HEK293 (cell line): ENCODE data around the gene PIK3R5.

Experiments
- CTCF ChIA-PET: fragments of 350-600 bp; formaldehyde crosslinking; extraction: SDS; loops from one replicate; lab custom pipeline; 2021; ENCODE audit warnings: antibody characterized with exemption; lab: Yijun Ruan, JAX
- POLR2A ChIA-PET: fragments of 300-600 bp; formaldehyde crosslinking; extraction: SDS; loops from one replicate; lab custom pipeline; 2020; ENCODE audit warnings: antibody characterized with exemption, inconsistent platforms; lab: Yijun Ruan, JAX
- H3K27ac ChIP-seq: fragments of 200-500 bp; sonication (Bioruptor generic); 2 replicates; pipeline ENCODE4 v1.5.1; 2014; ENCODE audit warnings: low read depth, low read length, control low read depth, inconsistent platforms; ENCODE audit errors: extremely low read depth
- H3K36me3 ChIP-seq, 2 experiments: fragments of 200-500 bp in 1 of 2; sonication (Bioruptor generic) in 1 of 2; 1 replicate in 1 of 2; 2 replicates in 1 of 2; pipeline ENCODE4 v1.5.1; 2014 to 2017; ENCODE audit warnings: inconsistent platforms in 2 of 2, low read length in 2 of 2; ENCODE audit not compliant: control insufficient read depth in 2 of 2, insufficient read depth in 1 of 2
- H3K4me1 ChIP-seq: fragments of 200-500 bp; sonication (Bioruptor generic); 2 replicates; pipeline ENCODE4 v1.5.1; 2014; ENCODE audit warnings: mild to moderate bottlenecking, low read length, inconsistent platforms; ENCODE audit not compliant: control insufficient read depth, insufficient read depth
- H3K4me3 ChIP-seq: 2 replicates; pipeline ENCODE4 v1.5.1; 2011; ENCODE audit warnings: low read depth, mild to moderate bottlenecking, control low read depth, low read length, moderate library complexity
- H3K9me3 ChIP-seq: fragments of 200-500 bp; sonication (Bioruptor generic); 2 replicates; pipeline ENCODE4 v1.5.1; 2014; ENCODE audit warnings: low read depth, low read length, inconsistent platforms; ENCODE audit not compliant: control insufficient read depth, insufficient read depth
- EGR2 ChIP-seq: fragments of 450-650 bp; formaldehyde crosslinking; IDR thresholded peaks from 2 replicates; pipeline ENCODE4 v1.5.1; 2016; ENCODE audit warnings: low read depth, missing biosample characterization, missing genetic modification characterization
- KLF16 ChIP-seq: fragments of 450-650 bp; formaldehyde crosslinking; IDR thresholded peaks from 2 replicates; pipeline ENCODE4 v1.5.1; 2017; ENCODE audit warnings: missing biosample characterization, missing genetic modification characterization
- PRDM1 ChIP-seq: fragments of 450-650 bp; formaldehyde crosslinking; IDR thresholded peaks from 2 replicates; pipeline ENCODE4; 2016; ENCODE audit warnings: missing biosample characterization, missing genetic modification characterization
- RBAK ChIP-seq: fragments of 450-650 bp; formaldehyde crosslinking; IDR thresholded peaks from 2 replicates; pipeline ENCODE4 v1.5.1; 2016; ENCODE audit warnings: missing biosample characterization, missing genetic modification characterization
- ZBTB8A ChIP-seq: fragments of 450-650 bp; formaldehyde crosslinking; IDR thresholded peaks from 2 replicates; pipeline ENCODE4 v1.5.1; 2016; ENCODE audit warnings: missing biosample characterization, missing genetic modification characterization
- ZFHX2 ChIP-seq: fragments of 450-650 bp; formaldehyde crosslinking; conservative IDR thresholded peaks from 2 replicates; pipeline ENCODE4 v1.5.1; 2016; ENCODE audit warnings: missing biosample characterization, missing genetic modification characterization
- ZFP3 ChIP-seq: fragments of 450-650 bp; formaldehyde crosslinking; IDR thresholded peaks from 2 replicates; pipeline ENCODE4 v1.5.1; 2016; ENCODE audit warnings: low read depth, missing biosample characterization, missing genetic modification characterization
- ZNF114 ChIP-seq: fragments of 450-650 bp; formaldehyde crosslinking; IDR thresholded peaks from 2 replicates; pipeline ENCODE4 v1.5.0; 2017; ENCODE audit warnings: missing biosample characterization, missing genetic modification characterization
- ZNF132 ChIP-seq: fragments of 450-650 bp; formaldehyde crosslinking; IDR thresholded peaks from 2 replicates; pipeline ENCODE4 v1.5.1; 2017; ENCODE audit warnings: missing biosample characterization, missing genetic modification characterization, borderline replicate concordance
- ZNF530 ChIP-seq: fragments of 450-650 bp; formaldehyde crosslinking; IDR thresholded peaks from 2 replicates; pipeline ENCODE4 v1.5.1; 2016; ENCODE audit warnings: low read depth, missing biosample characterization, missing genetic modification characterization
- ZNF555 ChIP-seq: fragments of 450-650 bp; formaldehyde crosslinking; conservative IDR thresholded peaks from 2 replicates; pipeline ENCODE4 v1.5.1; 2017; ENCODE audit warnings: missing biosample characterization, mild to moderate bottlenecking, missing genetic modification characterization, inconsistent platforms
- ZNF610 ChIP-seq: fragments of 450-650 bp; formaldehyde crosslinking; IDR thresholded peaks from 2 replicates; pipeline ENCODE4 v1.5.1; 2016; ENCODE audit warnings: missing biosample characterization, missing genetic modification characterization, borderline replicate concordance
- ZNF621 ChIP-seq: fragments of 450-650 bp; formaldehyde crosslinking; IDR thresholded peaks from 2 replicates; pipeline ENCODE4 v1.5.1; 2017; ENCODE audit warnings: missing biosample characterization, missing genetic modification characterization
- ZNF677 ChIP-seq: fragments of 450-650 bp; IDR thresholded peaks from 2 replicates; pipeline ENCODE4 v1.5.0; 2018; ENCODE audit warnings: missing biosample characterization, mild to moderate bottlenecking, missing genetic modification characterization, moderate library complexity
- ZNF747 ChIP-seq: fragments of 450-650 bp; formaldehyde crosslinking; IDR thresholded peaks from 2 replicates; pipeline ENCODE4 v1.5.1; 2016; ENCODE audit warnings: missing biosample characterization, missing genetic modification characterization
- ZNF791 ChIP-seq: fragments of 450-650 bp; formaldehyde crosslinking; IDR thresholded peaks from 2 replicates; pipeline ENCODE4 v1.5.1; 2016; ENCODE audit warnings: missing biosample characterization, missing genetic modification characterization
- ZXDB ChIP-seq: fragments of 450-650 bp; formaldehyde crosslinking; IDR thresholded peaks from 2 replicates; pipeline ENCODE4 v1.5.1; 2016; ENCODE audit warnings: missing biosample characterization, missing genetic modification characterization
- TF ChIP-seq, protein P1 (sequence below): fragments of 450-650 bp; formaldehyde crosslinking; IDR thresholded peaks from 2 replicates; pipeline ENCODE4 v1.5.1; 2016; ENCODE audit warnings: missing biosample characterization, missing genetic modification characterization
- TF ChIP-seq, protein P2 (sequence below): fragments of 450-650 bp; formaldehyde crosslinking; IDR thresholded peaks from 2 replicates; pipeline ENCODE4 v1.5.1; 2016; ENCODE audit warnings: missing biosample characterization, missing genetic modification characterization
- TF ChIP-seq, protein P3 (sequence below): fragments of 450-650 bp; formaldehyde crosslinking; conservative IDR thresholded peaks from 2 replicates; pipeline ENCODE4 v1.5.1; 2016; ENCODE audit warnings: low read depth, missing biosample characterization, missing genetic modification characterization
- TF ChIP-seq, protein P4 (sequence below): fragments of 450-650 bp; formaldehyde crosslinking; IDR thresholded peaks from 2 replicates; pipeline ENCODE4 v1.5.1; 2016; ENCODE audit warnings: missing biosample characterization, missing genetic modification characterization
- TF ChIP-seq, protein P5 (sequence below): fragments of 450-650 bp; formaldehyde crosslinking; IDR thresholded peaks from 2 replicates; pipeline ENCODE4 v1.5.1; 2016; ENCODE audit warnings: missing biosample characterization, missing genetic modification characterization

The PIK3R5 gene

DNA sequence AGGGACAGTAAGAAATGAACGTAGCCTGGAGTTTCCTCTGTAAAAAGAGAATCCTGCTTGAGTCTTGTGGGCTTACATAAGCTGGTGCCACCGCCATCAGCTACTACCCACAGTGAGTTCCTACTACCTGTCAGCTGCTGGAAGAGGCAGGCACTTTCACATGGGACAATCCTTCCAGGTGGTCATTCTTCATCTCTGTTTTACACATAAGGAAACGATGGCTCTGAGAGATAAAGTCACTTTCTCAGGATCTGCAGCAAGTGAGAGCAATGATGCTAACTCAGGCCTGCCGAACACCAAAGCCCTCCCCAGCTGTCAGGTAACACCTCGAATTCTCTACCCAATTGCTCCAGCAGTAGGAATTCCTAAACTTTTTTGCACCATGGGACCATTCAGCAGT, 26.6 kb downstream of the PIK3R5 start (continued):
- TF ChIP-seq ZNF677 (no peak), ZNF610 (tag by site-specific recombination) (no peak), PRDM1 (tag by site-specific recombination) (no peak), ZNF132 (tag by site-specific recombination) (no peak)
- TF ChIP-seq, protein P1, sequence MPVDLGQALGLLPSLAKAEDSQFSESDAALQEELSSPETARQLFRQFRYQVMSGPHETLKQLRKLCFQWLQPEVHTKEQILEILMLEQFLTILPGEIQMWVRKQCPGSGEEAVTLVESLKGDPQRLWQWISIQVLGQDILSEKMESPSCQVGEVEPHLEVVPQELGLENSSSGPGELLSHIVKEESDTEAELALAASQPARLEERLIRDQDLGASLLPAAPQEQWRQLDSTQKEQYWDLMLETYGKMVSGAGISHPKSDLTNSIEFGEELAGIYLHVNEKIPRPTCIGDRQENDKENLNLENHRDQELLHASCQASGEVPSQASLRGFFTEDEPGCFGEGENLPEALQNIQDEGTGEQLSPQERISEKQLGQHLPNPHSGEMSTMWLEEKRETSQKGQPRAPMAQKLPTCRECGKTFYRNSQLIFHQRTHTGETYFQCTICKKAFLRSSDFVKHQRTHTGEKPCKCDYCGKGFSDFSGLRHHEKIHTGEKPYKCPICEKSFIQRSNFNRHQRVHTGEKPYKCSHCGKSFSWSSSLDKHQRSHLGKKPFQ (tag by site-specific recombination) = no peak
- TF ChIP-seq, protein P2, sequence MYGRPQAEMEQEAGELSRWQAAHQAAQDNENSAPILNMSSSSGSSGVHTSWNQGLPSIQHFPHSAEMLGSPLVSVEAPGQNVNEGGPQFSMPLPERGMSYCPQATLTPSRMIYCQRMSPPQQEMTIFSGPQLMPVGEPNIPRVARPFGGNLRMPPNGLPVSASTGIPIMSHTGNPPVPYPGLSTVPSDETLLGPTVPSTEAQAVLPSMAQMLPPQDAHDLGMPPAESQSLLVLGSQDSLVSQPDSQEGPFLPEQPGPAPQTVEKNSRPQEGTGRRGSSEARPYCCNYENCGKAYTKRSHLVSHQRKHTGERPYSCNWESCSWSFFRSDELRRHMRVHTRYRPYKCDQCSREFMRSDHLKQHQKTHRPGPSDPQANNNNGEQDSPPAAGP = no peak
- TF ChIP-seq, protein P3, sequence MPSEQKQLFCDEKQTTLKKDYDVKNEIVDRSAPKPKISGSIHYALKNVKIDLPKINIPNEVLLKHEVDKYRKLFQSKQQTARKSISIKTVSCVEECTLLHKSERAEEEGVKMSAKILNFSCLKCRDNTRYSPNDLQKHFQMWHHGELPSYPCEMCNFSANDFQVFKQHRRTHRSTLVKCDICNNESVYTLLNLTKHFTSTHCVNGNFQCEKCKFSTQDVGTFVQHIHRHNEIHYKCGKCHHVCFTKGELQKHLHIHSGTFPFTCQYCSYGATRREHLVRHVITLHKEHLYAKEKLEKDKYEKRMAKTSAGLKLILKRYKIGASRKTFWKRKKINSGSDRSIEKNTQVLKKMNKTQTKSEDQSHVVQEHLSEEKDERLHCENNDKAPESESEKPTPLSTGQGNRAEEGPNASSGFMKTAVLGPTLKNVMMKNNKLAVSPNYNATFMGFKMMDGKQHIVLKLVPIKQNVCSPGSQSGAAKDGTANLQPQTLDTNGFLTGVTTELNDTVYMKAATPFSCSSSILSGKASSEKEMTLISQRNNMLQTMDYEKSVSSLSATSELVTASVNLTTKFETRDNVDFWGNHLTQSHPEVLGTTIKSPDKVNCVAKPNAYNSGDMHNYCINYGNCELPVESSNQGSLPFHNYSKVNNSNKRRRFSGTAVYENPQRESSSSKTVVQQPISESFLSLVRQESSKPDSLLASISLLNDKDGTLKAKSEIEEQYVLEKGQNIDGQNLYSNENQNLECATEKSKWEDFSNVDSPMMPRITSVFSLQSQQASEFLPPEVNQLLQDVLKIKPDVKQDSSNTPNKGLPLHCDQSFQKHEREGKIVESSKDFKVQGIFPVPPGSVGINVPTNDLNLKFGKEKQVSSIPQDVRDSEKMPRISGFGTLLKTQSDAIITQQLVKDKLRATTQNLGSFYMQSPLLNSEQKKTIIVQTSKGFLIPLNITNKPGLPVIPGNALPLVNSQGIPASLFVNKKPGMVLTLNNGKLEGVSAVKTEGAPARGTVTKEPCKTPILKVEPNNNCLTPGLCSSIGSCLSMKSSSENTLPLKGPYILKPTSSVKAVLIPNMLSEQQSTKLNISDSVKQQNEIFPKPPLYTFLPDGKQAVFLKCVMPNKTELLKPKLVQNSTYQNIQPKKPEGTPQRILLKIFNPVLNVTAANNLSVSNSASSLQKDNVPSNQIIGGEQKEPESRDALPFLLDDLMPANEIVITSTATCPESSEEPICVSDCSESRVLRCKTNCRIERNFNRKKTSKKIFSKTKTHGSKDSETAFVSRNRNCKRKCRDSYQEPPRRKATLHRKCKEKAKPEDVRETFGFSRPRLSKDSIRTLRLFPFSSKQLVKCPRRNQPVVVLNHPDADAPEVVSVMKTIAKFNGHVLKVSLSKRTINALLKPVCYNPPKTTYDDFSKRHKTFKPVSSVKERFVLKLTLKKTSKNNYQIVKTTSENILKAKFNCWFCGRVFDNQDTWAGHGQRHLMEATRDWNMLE (tag by site-specific recombination) = no peak
- TF ChIP-seq, all 188 proteins: peak for 0

DNA sequence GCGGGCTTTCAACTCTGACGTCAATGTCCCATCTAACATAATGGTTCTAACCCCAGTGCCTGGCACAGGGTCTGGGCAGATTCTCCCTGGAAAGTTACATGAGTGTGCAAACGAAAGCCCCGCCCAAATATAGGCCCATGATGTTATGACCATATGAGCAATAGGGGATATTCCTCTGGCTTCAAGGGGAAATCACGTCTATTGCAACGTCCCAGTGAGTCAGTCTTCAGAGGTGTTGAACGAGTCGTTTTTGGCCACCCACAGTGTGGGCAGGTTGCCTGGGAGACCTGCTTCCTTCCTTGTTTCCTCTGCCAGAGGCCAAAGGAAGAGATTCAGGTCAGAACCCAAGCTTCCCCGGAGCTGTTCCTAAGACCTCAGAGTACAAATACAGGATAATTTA, 30.3 kb downstream of the PIK3R5 start:
- TF ChIP-seq EGR2 (tag by site-specific recombination) (peak; percentile 15; the same call in 1 of the 2 replicates), ZFP3 (tag by site-specific recombination) (no peak), ZXDB (tag by site-specific recombination) (no peak), ZNF621 (tag by site-specific recombination) (no peak), ZNF747 (tag by site-specific recombination) (no peak), RBAK (tag by site-specific recombination) (no peak), ZFHX2 (peak; percentile 19; the same call in 1 of the 2 replicates), ZNF555 (no peak), ZNF791 (tag by site-specific recombination) (no peak), ZBTB8A (tag by site-specific recombination) (no peak), KLF16 (tag by site-specific recombination) (no peak), ZNF530 (tag by site-specific recombination) (no peak), ZNF114 (tag by site-specific recombination) (no peak)
- TF ChIP-seq, protein P4, sequence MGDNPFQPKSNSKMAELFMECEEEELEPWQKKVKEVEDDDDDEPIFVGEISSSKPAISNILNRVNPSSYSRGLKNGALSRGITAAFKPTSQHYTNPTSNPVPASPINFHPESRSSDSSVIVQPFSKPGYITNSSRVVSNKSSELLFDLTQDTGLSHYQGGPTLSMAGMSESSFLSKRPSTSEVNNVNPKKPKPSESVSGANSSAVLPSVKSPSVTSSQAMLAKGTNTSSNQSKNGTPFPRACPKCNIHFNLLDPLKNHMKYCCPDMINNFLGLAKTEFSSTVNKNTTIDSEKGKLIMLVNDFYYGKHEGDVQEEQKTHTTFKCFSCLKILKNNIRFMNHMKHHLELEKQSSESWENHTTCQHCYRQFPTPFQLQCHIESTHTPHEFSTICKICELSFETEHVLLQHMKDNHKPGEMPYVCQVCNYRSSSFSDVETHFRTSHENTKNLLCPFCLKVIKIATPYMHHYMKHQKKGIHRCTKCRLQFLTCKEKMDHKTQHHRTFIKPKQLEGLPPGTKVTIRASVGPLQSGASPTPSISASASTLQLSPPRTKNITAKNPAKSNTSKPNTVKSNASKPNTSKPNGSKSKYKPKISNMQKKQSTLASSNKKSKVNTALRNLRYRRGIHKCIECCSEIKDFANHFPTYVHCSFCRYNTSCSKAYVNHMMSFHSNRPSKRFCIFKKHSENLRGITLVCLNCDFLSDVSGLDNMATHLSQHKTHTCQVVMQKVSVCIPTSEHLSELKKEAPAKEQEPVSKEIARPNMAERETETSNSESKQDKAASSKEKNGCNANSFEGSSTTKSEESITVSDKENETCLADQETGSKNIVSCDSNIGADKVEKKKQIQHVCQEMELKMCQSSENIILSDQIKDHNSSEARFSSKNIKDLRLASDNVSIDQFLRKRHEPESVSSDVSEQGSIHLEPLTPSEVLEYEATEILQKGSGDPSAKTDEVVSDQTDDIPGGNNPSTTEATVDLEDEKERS (tag by site-specific recombination) = no peak
- TF ChIP-seq, protein P5, sequence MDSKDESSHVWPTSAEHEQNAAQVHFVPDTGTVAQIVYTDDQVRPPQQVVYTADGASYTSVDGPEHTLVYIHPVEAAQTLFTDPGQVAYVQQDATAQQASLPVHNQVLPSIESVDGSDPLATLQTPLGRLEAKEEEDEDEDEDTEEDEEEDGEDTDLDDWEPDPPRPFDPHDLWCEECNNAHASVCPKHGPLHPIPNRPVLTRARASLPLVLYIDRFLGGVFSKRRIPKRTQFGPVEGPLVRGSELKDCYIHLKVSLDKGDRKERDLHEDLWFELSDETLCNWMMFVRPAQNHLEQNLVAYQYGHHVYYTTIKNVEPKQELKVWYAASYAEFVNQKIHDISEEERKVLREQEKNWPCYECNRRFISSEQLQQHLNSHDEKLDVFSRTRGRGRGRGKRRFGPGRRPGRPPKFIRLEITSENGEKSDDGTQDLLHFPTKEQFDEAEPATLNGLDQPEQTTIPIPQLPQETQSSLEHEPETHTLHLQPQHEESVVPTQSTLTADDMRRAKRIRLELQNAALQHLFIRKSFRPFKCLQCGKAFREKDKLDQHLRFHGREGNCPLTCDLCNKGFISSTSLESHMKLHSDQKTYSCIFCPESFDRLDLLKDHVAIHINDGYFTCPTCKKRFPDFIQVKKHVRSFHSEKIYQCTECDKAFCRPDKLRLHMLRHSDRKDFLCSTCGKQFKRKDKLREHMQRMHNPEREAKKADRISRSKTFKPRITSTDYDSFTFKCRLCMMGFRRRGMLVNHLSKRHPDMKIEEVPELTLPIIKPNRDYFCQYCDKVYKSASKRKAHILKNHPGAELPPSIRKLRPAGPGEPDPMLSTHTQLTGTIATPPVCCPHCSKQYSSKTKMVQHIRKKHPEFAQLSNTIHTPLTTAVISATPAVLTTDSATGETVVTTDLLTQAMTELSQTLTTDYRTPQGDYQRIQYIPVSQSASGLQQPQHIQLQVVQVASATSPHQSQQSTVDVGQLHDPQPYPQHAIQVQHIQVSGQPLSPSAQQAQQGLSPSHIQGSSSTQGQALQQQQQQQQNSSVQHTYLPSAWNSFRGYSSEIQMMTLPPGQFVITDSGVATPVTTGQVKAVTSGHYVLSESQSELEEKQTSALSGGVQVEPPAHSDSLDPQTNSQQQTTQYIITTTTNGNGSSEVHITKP (tag by site-specific recombination) = no peak
- no peaks in the 10 kb centered on the region for H3K9me3 ChIP-seq
- no peaks in the 10 kb centered on the region for H3K4me1 ChIP-seq
- CTCF ChIA-PET = interaction anchor here (0.7 kb wide), 2 partner anchors 46 to 246 kb away, joined by 3 read pairs; no protein-coding TSS in a partner anchor
- POLR2A ChIA-PET = no interaction called here
- H3K27ac ChIP-seq = no peak overlapping the region
- no peaks in the 10 kb centered on the region for H3K36me3 ChIP-seq
- no peak overlapping the region for H3K4me3 ChIP-seq
